HG02678 (cell line): ENCODE data around the gene AGO3.

Experiments
- ATAC-seq: cut with Tn5 transposase; IDR thresholded peaks from one replicate; pipeline ENCODE4 v1.9.1; 2021; ENCODE audit warnings: mild to moderate bottlenecking, moderate library complexity; ENCODE audit not compliant: unreplicated experiment

Gene AGO3

DNA sequence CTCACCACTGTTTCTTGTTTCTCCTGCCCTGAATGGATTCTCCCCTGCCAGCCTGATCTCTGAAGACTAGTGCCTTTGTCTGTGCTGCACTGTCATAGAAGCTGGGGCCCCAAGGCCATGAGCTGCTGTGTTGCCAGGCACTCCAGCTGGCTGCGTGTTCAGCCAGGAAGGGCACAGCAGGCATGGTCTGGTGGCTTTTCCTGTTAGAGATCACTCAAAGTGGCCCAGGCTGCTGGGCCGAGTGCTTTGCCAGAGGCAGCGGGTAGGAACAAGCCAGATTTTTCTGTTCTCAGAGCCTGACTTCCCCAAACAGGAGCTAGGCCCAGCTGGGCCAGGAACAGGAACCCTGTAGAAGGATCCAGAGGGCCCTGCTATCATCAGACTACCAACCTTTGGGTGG lies 163.0 kb downstream of the AGO3 start:
- no peak for ATAC-seq

DNA sequence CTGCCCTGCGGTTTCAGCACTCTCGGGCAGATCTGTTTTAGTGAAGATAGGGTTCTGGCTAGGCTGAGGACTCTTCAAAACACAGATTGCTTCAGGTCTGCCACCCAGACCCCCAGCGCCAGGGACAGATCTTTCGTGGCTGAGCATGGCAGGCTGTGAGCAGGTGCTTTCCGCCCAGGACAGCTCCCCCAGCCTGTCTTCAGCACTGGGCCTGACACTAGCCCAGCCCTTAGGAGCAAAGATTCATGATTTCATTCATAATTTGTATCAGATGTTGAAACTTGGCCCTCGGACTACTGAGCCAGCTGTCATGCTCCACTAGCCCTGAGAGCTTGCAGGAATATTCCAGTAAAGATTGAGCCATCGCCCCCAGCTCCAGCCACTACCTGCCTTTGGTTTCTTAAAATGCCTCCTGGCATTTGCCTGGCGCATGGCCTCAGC lies 163.7 kb downstream of the AGO3 start:
- no peak for ATAC-seq

DNA sequence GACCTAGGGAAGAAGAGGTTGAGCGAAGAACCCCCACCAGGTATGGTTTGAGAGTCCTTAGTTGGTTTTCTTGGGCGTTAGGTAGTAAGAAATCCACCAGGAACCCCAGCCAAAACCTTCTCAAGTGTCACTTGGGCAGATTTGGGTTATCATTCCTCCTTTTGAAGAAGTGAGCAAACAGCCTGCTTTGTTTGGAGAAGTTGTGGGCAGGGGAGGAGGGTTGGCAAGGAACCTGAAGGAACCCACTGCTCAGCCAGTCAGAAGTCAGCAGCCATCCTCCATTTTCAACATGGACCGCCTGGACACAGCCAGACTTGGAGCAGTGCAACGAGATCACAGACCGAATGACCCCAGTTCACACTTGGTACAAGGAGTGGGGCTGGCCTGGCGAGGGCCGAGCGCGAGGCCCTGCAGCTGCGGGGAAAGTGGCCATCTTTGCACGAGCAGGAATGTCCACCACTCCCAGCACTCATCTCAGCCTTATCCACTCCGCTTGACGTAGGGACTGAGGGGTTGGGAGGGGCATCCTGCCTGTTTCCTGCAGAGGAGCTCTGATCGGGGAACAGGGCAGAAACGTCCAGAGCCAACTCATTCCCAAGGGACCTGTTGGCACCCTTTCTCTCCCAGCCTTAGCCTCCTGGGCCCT lies 165.0 kb downstream of the AGO3 start:
- ATAC-seq: no peak

DNA sequence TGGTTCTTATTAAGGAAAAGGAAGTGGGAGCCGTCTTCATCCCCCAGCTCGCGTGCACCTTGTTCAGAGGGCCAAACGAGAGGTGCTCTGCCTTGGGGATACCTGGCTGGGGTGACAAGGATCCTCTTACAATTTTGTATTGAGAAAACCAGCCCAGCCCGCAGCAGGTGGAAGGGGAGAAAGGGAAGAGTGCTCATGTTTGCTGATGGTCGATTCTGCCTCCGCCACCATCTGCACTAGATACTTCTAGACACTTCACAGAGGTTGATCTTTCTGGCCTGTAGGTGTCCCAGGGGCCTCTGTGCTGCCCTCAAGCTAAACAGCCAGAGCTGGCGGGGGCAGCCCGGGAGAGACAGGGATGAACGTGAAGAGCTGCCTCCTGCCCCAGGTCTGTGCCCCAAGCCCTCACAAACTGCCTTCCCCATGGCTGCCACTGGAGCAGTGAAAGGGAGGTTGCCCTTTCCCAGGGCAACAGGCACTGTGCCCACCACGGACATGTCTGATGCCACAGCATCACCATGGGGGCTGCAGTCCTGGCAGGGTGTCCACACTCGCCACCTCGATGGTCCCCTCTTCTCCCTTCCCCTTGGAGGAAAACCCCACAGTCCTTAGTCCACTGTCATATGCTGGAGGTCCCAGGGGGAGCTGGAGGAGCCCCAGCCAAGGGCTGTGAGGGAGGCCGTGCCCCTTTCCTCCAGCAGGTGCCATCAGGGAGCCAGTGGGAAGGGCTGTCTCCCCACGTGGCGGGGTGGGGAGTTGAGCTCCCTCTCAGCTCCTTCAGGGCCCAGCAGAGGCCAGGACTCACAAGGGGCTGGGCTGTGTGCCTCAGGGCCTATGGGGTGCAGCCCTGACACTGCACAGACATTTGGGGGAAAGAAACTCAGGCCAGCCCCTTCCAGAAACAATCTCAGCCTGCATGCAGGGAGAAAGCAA lies 165.9 kb downstream of the AGO3 start:
- ATAC-seq: no peak

DNA sequence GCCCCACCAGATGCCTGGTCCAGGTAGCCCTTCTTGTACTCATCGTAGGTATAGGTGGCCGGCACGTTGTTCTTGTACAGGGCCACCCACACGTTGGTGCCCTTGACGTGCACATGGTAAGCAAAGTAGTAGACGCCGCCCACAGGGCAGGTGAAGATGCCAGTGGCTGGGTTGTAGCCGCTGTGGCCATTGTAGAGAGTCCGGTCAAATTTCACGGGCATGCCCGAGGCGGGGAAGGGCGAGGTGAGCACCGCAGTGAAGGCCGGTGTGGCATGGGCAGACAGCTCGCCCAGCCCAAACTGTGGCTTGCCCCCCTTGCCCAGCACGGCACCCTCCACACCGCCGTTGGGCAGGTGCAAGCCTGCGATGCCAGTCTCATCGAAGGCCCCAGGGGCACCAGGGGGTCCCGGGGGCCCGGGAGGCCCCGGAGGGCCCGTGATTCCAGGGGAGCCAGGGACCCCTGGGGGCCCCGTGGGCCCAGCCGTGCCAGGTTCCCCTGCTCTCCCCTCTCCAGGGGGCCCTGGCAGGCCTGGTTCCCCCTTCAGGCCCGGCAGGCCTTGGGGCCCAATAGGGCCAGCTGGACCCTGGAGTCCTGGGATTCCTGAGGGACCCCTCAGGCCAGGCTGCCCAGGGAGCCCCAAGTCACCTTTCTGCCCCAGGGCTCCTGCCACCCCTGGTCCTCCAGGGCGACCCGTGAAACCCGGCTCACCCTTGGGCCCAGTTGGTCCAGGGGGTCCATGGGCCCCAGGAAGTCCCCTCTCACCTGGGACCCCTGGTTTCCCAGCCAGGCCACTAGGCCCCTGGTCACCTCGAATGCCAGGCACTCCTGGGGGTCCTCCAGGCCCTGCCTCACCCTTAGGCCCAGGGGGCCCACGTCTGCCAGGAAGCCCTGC lies 167.0 kb downstream of the AGO3 start:
- no peak for ATAC-seq

DNA sequence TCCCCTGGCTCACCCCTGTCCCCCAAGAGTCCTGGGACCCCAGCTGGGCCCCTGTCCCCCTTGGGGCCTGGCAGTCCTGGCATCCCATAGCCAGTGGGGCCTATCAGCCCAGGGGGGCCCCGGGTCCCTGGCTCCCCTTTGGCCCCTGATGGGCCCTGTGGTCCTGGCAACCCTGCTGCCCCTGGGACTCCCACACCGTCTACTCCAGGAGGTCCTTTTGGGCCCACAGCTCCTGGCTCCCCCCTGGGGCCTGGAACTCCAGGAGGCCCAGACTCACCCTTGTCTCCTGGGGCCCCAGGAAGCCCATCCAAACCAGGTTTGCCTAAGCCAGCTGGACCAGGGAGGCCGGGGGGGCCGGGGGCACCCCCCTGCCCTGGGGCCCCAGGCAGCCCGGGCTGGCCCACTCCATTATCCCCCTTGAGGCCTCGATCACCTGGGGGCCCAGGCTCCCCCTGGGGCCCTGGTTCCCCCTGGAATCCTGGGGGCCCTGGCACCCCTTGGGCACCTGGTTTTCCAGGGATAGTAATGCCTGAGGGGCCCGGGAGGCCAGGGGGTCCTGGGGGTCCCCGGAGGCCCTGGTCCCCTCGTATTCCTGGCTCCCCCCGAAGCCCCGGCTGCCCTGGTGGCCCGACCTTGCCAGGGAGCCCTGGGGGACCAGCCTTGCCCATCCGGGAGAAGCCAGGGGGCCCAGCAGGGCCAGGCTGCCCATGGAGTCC lies 167.9 kb downstream of the AGO3 start:
- no peak for ATAC-seq

DNA sequence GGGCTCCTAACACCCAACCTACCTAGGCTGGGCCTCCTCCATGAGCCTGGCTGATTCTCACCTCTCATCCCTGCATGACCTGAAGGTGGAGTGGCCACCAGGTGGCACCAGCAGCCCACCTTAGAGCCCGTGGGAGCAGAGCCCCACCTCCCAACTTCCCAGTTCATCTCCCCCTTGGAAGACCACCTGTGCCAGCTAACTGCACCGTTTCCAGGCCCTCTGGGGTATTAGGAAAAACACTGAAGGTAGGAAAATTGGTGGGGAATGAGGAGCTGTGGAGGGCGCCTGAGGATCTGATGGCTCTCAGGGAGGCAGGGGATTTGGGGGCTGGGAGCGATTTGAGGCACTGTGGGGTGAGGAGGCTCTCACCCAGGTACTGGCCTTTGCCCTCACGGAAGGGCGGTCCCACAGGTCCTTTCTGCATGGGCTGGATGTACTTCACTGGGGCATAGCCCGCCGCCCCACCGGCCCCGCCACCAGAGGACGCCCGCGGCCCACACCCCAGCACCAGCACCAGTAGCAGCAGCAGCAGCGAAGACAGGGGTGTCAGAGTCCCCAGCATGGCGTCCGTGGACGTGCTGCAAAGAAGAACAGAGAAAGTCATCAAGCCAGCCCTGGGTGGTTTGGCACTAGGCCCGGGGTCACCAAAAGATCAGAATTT lies 168.9 kb downstream of the AGO3 start:
- no peak for ATAC-seq

DNA sequence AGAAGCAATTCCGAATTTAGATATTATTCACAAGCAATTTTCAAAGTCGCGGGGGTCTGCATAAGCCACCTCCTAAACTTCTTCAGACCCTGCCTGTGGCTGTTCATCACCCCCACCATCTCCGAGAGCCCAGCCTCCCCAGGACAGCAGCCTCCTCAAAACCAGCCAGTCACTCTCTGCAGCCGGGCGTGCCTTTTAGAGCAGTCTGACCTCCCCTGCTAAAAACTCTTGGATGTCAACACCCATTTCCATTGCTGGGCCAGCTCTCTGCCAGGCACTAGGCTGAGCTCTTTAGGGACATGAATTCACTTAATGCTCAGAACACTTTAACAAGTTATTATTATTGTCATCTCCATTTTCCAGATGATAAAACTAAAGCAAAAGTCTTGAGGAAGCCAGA lies 169.5 kb downstream of the AGO3 start:
- ATAC-seq: no peak

DNA sequence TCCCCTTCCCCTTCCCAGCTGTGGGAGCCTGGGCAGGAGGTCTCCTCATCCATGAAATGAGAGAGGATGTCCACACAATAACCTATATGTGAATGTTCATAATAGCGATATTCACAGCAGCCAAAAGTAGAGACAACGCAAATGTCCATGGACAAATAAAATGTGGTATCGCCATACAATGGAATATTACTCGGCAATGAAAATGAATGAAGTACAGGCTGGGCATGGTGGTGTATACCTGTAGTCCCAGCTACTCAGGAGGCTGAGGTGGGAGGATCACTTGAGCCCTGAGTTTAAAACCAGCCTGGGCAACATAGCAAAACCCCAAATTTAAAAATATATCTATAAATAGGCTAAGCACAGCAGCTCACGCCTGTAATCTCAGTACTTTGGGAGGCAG lies 170.6 kb downstream of the AGO3 start:
- no peak for ATAC-seq

DNA sequence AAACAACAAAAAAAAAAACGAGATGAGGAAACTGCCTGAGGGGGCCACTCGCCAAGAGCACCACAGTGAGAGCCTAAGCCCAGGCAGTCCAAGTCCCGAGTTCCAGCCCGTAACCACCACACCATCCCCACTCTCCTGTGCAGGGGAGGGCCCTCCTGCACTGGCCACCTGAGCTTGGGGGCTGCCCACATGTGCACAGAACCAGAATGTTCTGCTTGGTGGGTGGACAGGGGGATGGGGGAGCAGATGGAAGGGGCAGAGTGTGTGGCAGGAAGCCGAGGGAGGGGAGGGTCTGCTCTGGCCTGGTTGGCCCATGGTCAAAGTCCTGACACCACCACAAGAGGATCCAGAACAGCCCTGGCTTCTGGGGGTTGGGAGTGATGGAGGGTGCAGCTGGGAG lies 175.4 kb downstream of the AGO3 start:
- no peak for ATAC-seq

DNA sequence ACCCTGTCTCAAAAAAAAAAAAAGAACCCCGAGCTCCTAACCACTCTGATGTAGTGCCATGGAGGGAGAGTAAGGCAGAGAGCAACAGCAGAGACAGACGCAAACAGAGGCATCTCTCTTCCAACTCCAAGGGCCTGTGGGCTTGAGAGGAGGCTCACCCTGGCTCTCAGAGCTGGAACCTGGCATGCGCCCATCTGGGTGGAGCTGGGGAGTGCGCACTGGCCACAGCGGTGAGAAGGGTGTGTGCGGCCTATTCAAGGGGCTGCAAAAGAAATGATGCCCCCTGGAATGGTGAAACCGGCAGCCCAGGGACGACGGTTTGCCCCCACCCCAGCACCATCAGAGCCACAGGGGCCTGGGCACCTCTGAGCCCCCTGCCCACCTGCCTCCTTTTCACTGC lies 176.5 kb downstream of the AGO3 start:
- ATAC-seq: no peak

DNA sequence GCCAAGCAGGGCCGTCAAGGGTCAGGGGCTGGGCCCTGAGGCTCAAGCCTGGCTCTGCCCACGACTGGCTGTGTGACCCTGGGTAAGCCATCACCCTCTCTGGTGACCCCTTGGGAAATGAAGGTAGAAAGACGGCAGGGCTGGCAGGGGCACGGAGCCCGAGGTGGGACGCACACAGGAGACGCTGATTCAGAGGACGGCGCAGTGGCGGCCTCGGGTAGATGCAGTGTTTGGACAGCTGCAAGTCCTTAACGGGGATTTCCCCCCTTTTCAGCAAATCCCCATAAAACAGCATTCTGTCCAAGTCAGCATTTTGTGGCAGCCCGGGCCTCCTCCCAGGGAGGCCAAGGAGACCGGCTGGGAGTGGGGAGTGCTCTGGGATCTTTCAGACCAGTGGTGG lies 177.4 kb downstream of the AGO3 start:
- no peak for ATAC-seq

DNA sequence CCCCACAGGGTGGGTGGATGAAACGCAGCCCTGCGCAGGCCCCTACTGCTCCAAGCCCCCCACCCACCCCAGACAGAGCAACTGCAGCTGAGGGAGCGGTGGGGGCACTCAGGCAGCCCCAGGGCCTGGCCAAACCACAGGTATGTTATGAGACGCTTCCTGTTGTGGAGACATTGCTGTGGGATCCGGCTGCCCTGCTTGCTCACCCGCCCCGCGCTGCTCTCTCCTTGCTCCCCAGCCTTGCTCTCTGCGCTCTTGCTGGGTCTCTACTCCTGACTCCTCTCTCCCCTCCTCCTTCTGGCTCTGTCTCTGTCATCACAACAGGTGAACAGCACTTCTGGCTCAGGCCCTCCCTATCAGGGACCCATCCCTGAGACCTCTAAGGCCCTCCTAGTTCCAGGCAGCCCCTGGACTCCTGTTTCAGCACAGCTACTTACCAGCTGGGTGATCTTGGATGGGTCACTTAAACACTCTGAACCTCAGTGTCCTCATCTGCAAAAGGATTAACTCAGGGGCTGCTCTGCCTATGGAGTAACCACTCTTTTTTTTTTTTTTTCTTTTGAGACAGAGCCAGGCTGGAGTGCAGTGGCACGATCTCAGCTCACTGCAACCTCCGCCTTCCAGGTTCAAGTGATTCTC lies 178.3 kb downstream of the AGO3 start:
- ATAC-seq: no peak

DNA sequence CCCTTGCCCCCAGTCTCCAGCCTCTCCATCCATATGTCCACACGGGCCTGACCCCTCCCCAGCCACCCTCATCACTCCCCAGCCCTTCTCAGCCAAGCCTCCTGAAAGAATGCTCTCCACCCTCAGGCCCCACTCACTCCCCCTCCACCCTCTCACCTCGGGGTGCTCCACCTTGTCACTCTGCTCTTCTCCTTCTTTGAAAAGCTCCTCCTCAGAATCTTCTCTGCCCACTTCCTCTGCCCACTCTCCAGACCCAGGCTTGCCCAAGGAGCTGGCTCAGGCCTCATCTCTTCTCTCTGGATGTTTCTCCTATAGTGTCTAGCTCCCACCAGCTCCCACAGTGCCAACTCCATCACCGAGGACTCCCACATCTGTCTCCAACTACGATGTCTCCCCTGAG lies 180.2 kb downstream of the AGO3 start:
- no peak for ATAC-seq

DNA sequence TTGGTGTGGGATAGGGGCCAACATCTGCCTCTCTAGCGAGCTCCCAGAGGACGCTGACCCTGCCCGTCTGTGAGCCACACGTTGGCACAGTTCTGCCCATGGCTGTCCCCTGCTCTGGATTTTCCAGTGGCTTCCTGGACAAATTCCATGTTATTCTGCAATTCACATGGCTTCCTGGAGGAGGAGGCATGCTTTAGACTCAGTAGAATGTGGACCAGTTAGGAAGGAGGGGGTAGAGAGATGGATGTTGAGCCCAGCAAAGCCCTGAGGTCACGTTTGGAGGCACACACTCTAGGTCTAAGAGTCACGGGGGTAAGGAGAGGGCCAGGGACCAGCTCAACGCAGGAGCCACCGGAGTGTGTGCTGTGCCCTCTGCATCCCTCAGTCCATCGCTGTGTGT lies 181.9 kb downstream of the AGO3 start:
- ATAC-seq: no peak

DNA sequence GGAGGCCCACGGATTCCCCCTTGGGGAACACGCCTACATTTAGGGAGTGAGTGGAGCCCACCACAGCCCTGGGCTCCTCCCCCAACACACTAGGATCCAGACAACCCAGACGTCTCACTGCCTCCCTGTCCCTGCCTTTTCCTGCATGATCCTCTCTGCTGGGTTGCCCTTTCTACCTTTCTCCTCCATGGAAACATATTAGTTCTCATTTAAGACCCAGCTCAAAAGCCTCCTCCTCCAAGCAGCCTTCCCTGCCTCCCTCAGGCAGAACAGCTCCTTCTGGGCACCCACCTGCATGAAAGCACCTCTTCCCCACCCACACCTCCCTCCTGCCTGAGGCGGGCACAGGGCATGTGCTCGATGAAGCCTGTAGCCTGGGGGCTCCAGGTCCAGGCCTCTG lies 183.5 kb downstream of the AGO3 start:
- no peak for ATAC-seq

DNA sequence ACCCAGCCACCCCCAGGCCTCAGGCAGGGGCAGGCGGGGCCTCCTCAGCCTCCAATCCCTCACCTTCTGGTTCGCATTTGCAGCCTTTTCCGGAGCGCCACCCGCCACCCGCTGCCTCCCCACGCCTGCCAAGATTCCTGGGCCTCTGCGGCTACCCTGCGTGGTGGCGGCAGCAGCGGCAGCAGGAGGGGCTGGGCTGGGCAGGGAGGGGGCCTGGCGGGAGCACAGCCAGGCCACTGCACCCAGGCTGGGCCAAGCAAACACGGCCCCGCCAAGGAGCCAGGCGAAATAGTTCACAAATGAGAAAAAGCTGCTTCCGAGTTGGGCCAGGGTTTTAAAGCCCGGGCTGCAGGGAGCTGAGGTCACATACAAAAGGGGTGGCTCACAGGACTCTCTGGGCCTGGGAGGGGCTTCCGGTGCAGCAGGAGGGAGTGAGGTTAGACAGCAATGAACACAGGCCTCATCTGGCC lies 184.3 kb downstream of the AGO3 start:
- ATAC-seq: no peak

DNA sequence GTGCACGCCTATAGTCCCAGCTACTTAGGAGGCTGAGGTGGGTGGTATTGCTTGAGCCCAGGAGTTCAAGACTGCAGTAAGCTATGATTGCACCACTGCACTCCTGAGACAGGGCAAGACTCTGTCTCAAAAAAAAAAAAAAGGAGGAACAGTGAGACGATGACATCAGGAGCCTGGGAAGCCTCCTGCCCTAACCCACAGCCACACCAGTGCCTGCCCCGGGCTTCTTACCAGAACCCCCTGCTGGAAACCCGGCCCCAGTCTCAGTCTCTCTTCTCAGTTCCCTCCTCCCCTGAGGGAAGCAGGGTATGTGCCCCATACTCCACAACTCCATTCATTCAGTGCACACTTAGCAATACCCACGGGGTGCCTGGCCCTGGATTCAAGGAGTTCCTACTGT lies 185.0 kb downstream of the AGO3 start:
- no peak for ATAC-seq

DNA sequence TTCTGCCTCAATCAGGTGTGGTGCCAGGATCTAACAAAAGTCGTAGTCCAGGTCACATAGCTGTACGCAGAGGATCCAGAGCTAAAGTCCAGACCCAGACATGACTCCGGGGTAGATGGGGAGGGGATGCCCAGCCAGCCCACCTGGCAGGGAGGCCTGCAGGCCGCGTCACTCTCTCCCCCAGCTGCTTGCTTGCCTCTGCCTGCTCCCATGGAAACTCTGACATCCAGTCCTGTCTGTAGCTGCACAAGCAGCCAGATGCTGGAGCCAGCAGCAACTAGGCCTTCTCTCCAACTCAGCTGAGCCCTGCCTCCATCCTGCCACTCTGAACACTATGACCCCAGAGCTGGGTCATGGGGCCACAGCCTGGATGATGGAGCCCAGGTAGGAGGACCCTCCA lies 186.0 kb downstream of the AGO3 start:
- ATAC-seq: no peak
